K562 (cell line): ENCODE results near the gene CXCL5. TPM values are rescaled to one million over a fixed set of nuclear protein-coding genes. Genes with fewer than 3 reads are reported as not detected.

Experiments
- ATAC-seq: fragments of 200-7000 bp; cut with Tn5 transposase; 3 replicates; pipeline ENCODE4 v1.9.1; 2020; ENCODE audit warnings: moderate library complexity
- BruUV-seq: library from RNA; stranded (reverse); fragments of 400-500 nt; replicated peaks from 2 replicates; lab custom pipeline; 2021; lab: Mats Ljungman, UMichigan
- CTCF ChIA-PET: fragments of 300-600 bp; formaldehyde crosslinking; extraction: SDS; loops from one replicate; lab custom pipeline; 2021; ENCODE audit warnings: low intra/inter-chr PET ratio; lab: Yijun Ruan, JAX
- POLR2A ChIA-PET: fragments of 300-600, 350-650 bp; sonication (Branson Sonifier 250); formaldehyde crosslinking; extraction: SDS; loops from one replicate; lab custom pipeline; 2021; ENCODE audit warnings: antibody characterized with exemption, inconsistent platforms; lab: Yijun Ruan, JAX
- DNase-seq, 4 experiments: peaks; one replicate each; pipeline versions ENCODE4 v3.0.0 to v3.0.0-alpha.2; 2011 to 2018; ENCODE audit warnings: low spot score in 3 of 4, mixed read lengths in 3 of 4; ENCODE audit errors: extremely low read depth in 1 of 4
- FAIRE-seq: peaks from 2 replicates; lab custom pipeline; 2011; peaks lifted over from hg19 to GRCh38; lab: Jason Lieb, UNC
- H2AFZ ChIP-seq: 2 replicates; pipeline ENCODE4 v1.6.0; 2011; ENCODE audit warnings: low read depth, low read length, control low read depth, inconsistent platforms
- H3K27ac ChIP-seq: fragments of 200-600 bp; 3 replicates; pipeline ENCODE4 v1.8.0; 2011; ENCODE audit warnings: low read depth, mild to moderate bottlenecking, control low read depth, inconsistent platforms, low read length, moderate library complexity, mixed read lengths; ENCODE audit errors: extremely low read depth
- H3K27me3 ChIP-seq, 2 experiments: fragments of 300-600 bp in 1 of 2; 2 replicates in 1 of 2; 3 replicates in 1 of 2; pipeline versions ENCODE4 v1.6.0 to v1.8.0; 2011; ENCODE audit warnings: inconsistent platforms in 2 of 2, low read length in 2 of 2, mild to moderate bottlenecking in 1 of 2, mixed read lengths in 1 of 2, moderate library complexity in 1 of 2; ENCODE audit not compliant: control insufficient read depth in 2 of 2, insufficient read depth in 2 of 2
- H3K36me3 ChIP-seq: fragments of 300-600 bp; 3 replicates; pipeline ENCODE4 v1.8.0; 2011; ENCODE audit warnings: mild to moderate bottlenecking, low read length, inconsistent platforms; ENCODE audit not compliant: control insufficient read depth, insufficient read depth
- H3K4me1 ChIP-seq, 2 experiments: fragments of 200-600 bp in 1 of 2; replicated peaks in 1 of 2; 2 replicates in 1 of 2; 3 replicates in 1 of 2; pipeline versions ENCODE4 v1.5.1 to v1.8.0; 2011; ENCODE audit warnings: inconsistent platforms in 2 of 2, low read length in 2 of 2, mild to moderate bottlenecking in 1 of 2, mixed read lengths in 1 of 2, moderate library complexity in 1 of 2; ENCODE audit not compliant: control insufficient read depth in 2 of 2, insufficient read depth in 2 of 2
- H3K4me2 ChIP-seq: 2 replicates; pipeline ENCODE4 v1.6.1; 2011; ENCODE audit warnings: low read length, control low read depth, inconsistent platforms, mixed read lengths; ENCODE audit not compliant: insufficient read depth
- H3K4me3 ChIP-seq: fragments of 200-600 bp; sonication (generic), shearing (Covaris generic); 2 replicates; pipeline ENCODE4 v1.5.1; 2016; ENCODE audit warnings: control low read depth, inconsistent platforms
- H3K79me2 ChIP-seq: fragments of 200-600 bp; 3 replicates; pipeline ENCODE4 v1.8.0; 2011; ENCODE audit warnings: low read length, inconsistent platforms; ENCODE audit not compliant: control insufficient read depth, insufficient read depth
- H3K9ac ChIP-seq, 2 experiments: 2 replicates each; pipeline versions ENCODE4 v1.6.0 to v1.6.1; 2011; ENCODE audit warnings: low read depth in 2 of 2, low read length in 2 of 2, control low read depth in 1 of 2, inconsistent platforms in 1 of 2, mild to moderate bottlenecking in 1 of 2, mixed read lengths in 1 of 2; ENCODE audit not compliant: insufficient read depth in 1 of 2
- H3K9me1 ChIP-seq: one replicate; pipeline ENCODE4 v1.6.0; 2011; ENCODE audit warnings: inconsistent platforms, mild to moderate bottlenecking, low read length, moderate library complexity; ENCODE audit not compliant: control insufficient read depth, insufficient read depth
- H3K9me3 ChIP-seq: replicated peaks from 2 replicates; pipeline ENCODE4 v1.5.1; 2011; ENCODE audit warnings: low read depth, low read length, inconsistent platforms; ENCODE audit not compliant: control insufficient read depth, insufficient read depth
- H4K20me1 ChIP-seq: replicated peaks from 2 replicates; pipeline ENCODE4 v1.6.1; 2011; ENCODE audit warnings: low read length, inconsistent platforms, mixed read lengths; ENCODE audit not compliant: control insufficient read depth, insufficient read depth
- CC2D1A ChIP-seq: fragments of 450-650 bp; IDR thresholded peaks from 2 replicates; pipeline ENCODE4 v1.6.1; 2017; ENCODE audit warnings: mild to moderate bottlenecking
- NFE2 ChIP-seq: IDR thresholded peaks from 2 replicates; pipeline ENCODE4 v1.6.1; 2014; ENCODE audit warnings: antibody characterized with exemption, low read depth
- ZNF133 ChIP-seq: fragments of 250-450 bp; sonication (Bioruptor Pico); IDR thresholded peaks from 2 replicates; pipeline ENCODE4 v1.4.0; 2020; ENCODE audit warnings: mild to moderate bottlenecking
- ZNF224 ChIP-seq: sonication (generic); formaldehyde crosslinking; IDR thresholded peaks from 2 replicates; pipeline ENCODE4 v1.8.0; 2022; ENCODE audit warnings: mild to moderate bottlenecking, missing genetic modification reagents
- ZNF316 ChIP-seq: fragments of 450-650 bp; IDR thresholded peaks from 2 replicates; pipeline ENCODE4 v1.6.1; 2016
- WGBS: fragments of 100-300 bp; shearing (Covaris generic); methylation state at CpG from one replicate; pipeline ENCODE4 v1.1.6; 2016; ENCODE audit warnings: low coverage, mixed read lengths; ENCODE audit not compliant: insufficient coverage; ENCODE audit errors: missing lambda C conversion rate; 5-methylcytosine and 5-hydroxymethylcytosine counted together
- in situ Hi-C: fragments of 300-500 bp; cut with MboI; formaldehyde crosslinking; loops from 4 replicates; pipeline ENCODE4 v1.15.0; 2018; ENCODE audit warnings: inconsistent platforms, mixed read lengths
- intact Hi-C: fragments of 100-400 bp; cut with micrococcal nuclease; formaldehyde crosslinking; loops from 2 replicates; pipeline ENCODE4 v1.14.2; 2022
- polyA plus RNA-seq, 8 experiments: library from polyadenylated mRNA; depleted of rRNA in 4 of 8; stranded (reverse) in 5 of 8; unstranded in 3 of 8; fragments of >200 nt; fragmentation: Nextera tagmentation in 2 of 8; fragmentation: Illumina TruSeq in 1 of 8; extraction: Ambion mirVana in 2 of 8; extraction: Trizol in 1 of 8; gene quantifications; 2 replicates each; pipeline versions ENCODE4 v1.2.1 to v1.2.3, GENCODE V29; 2011 to 2014; ENCODE audit warnings: inconsistent platforms in 1 of 8, missing spikeins in 1 of 8
- total RNA-seq, 7 experiments: library from RNA; depleted of rRNA in 6 of 7; stranded (reverse); fragments of >200 nt in 6 of 7; fragmentation: Illumina TruSeq in 2 of 7; extraction: Trizol in 2 of 7; gene quantifications; 2 replicates each; pipeline versions ENCODE4 v1.2.1 to v1.2.3, GENCODE V29; 2011 to 2021; ENCODE audit warnings: low replicate concordance in 1 of 7
- TF ChIP-seq, protein P1 (sequence below): fragments of 450-650 bp; formaldehyde crosslinking; IDR thresholded peaks from 2 replicates; pipeline ENCODE4 v1.4.0; 2022; ENCODE audit warnings: mild to moderate bottlenecking, moderate library complexity
- TF ChIP-seq, protein P2 (sequence below): fragments of 200-800 bp; sonication (Bioruptor generic); IDR thresholded peaks from 2 replicates; pipeline ENCODE4 v1.6.1; 2017; ENCODE audit warnings: missing genetic modification characterization, missing compliant biosample characterization

CXCL5 gene
- total and polyA plus RNA-seq, 9 of the 15 experiments (the other 6 are each of a cell fraction or from before 2014, with no cell fraction given): not detected

DNA sequence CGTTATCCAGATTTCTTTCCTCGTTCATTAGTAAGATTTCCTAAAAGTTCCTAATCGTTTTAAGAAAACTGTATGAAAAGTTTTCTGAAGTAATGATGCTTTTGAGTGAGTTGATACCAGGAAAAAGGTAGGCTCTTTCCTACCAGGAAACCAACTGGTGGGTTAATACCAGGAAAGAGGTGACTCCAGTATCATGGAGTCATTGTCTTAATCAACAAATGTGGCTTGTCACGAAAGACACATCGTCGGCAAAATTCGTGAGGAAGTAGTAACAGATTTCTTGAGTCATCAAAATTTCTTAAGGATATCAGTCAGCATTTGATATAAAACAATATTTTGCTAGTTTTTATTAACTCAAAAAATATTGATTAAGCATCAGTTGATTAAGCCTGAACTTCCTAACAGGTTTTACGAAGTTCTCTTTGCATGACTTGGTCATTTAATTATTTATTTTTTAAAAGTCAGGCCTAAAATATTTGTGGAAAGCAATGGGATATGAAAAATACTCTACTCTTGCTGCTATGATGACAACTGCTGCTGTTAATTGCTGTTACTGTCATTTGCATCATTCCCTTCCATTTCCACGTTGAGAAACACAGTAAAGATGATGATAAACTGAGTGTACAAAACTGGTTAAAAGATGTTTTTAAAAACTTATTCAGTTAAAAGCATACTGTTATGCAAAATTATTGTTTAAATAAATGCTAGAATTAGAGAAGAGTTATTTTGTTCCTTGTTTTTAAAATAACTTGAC, 7.3 kb downstream of the CXCL5 start (continued):
- TF ChIP-seq, protein P1, sequence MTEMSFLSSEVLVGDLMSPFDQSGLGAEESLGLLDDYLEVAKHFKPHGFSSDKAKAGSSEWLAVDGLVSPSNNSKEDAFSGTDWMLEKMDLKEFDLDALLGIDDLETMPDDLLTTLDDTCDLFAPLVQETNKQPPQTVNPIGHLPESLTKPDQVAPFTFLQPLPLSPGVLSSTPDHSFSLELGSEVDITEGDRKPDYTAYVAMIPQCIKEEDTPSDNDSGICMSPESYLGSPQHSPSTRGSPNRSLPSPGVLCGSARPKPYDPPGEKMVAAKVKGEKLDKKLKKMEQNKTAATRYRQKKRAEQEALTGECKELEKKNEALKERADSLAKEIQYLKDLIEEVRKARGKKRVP (CRISPR knock-in tag): peak; percentile 57; the same call in 1 of the 2 replicates
- TF ChIP-seq NFE2: peak; percentile 25; the same call in 1 of the 2 replicates

DNA sequence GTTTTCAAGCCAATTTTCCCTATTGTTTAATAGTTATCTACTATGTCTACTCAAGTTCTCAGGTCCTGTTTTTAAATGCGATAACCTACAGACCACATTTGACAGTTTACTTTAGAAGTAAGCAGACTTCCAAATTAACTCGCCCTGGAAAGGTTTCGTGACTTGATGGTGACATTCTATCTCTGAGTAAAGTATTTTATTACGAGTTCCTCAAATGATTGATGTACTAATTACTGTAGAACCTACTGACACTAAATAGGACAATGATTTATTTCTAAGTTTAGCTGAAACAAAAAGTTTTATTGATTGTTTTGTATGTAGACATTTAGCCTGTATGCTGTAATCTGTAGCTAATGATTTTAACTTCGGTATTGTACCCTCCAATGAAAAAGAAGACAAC, 8.5 kb downstream of the CXCL5 start:
- no peaks in the 10 kb centered on the region for H3K36me3 ChIP-seq
- H3K9ac ChIP-seq: no peak overlapping the region

More for the DNA sequence above, 8.5 kb downstream of the CXCL5 start:
- no peak overlapping the region for H2AFZ ChIP-seq
- 82% methylated on average over 5 of the region's 5 CpGs for WGBS
- H3K9me3 ChIP-seq: no peaks in the 10 kb centered on the region
- intact Hi-C loops (no loop called here), in situ Hi-C loops (no loop called here)
- ChIA-PET POLR2A (no interaction called here), CTCF (interaction anchor here (0.6 kb wide), 1 partner anchor 1171 kb away, joined by 3 read pairs; no protein-coding TSS in a partner anchor)
- DNase-seq (no peak), ATAC-seq (no peak), FAIRE-seq (no peak)
- H3K4me3 ChIP-seq: no peak overlapping the region
- H3K9me1 ChIP-seq: no peaks in the 10 kb centered on the region
- no peaks in the 10 kb centered on the region for H3K27me3 ChIP-seq
- BruUV-seq: no TSS peak
- H3K27ac ChIP-seq: no peak overlapping the region
- H3K4me2 ChIP-seq: no peak overlapping the region
- H3K79me2 ChIP-seq: no peaks in the 10 kb centered on the region
- H4K20me1 ChIP-seq: no peaks in the 10 kb centered on the region
- TF ChIP-seq CC2D1A: no peak
- no peak for TF ChIP-seq ZNF133 (CRISPR knock-in tag)
- TF ChIP-seq ZNF316: no peak
- TF ChIP-seq, protein P2, sequence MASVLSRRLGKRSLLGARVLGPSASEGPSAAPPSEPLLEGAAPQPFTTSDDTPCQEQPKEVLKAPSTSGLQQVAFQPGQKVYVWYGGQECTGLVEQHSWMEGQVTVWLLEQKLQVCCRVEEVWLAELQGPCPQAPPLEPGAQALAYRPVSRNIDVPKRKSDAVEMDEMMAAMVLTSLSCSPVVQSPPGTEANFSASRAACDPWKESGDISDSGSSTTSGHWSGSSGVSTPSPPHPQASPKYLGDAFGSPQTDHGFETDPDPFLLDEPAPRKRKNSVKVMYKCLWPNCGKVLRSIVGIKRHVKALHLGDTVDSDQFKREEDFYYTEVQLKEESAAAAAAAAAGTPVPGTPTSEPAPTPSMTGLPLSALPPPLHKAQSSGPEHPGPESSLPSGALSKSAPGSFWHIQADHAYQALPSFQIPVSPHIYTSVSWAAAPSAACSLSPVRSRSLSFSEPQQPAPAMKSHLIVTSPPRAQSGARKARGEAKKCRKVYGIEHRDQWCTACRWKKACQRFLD: no peak
- no peak for TF ChIP-seq ZNF224 (CRISPR knock-in tag)
- peaks cover 0 to 14% of the 10 kb centered on the region in 2 experiments; a peak in 2 of 5 replicates for H3K4me1 ChIP-seq
